ENCODE measurements around the gene SCYGR2. TPM values are rescaled to one million over a fixed set of nuclear protein-coding genes. Genes with fewer than 3 reads are reported as not detected.

The SCYGR2 gene
- total RNA-seq, 1 experiment from 2014 or later = not detected

DNA sequence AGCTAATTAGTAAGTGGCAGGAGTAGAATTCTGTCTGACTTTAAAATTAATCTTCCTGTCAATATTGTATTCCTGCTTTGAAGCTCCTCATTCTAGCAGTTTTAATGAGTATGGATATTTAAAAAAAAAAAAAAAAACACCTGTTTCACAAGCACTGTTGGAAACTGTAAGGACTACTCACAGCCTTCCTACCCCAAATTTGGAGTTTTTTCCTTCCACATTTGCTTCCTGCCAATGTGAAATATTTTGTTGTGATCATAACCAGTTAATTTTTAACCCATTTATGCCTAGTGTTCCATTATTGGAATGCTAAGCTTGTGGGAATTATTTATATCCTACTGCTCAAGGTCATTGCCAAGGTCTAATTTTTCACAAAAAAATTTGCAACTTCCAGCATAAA, 36.1 kb upstream of the SCYGR2 start:
- Mint-ChIP-seq H3K4me1 (peaks cover 12% of the 10 kb centered on the region), H3K9me3 (no peaks in the 10 kb centered on the region), H3K27me3 (ENCODE audit: low read depth) (no peaks in the 10 kb centered on the region), H3K36me3 (no peaks in the 10 kb centered on the region), H3K4me3 (no peak overlapping the region), H3K27ac (no peak overlapping the region)
- CTCF ChIA-PET = no interaction called here
- no peak for ATAC-seq
- DNase-seq (ENCODE audit: low spot score) = no peak
- TF ChIP-seq PRDM15 (CRISPR knock-in tag; IDR thresholded peaks at IDR 0.05) (no peak), ZMAT4 (CRISPR knock-in tag; IDR thresholded peaks at IDR 0.05) (no peak), ZNF671 (CRISPR knock-in tag; IDR thresholded peaks at IDR 0.05) (no peak), SMAD3 (CRISPR knock-in tag; IDR thresholded peaks at IDR 0.05; ENCODE audit: borderline replicate concordance) (no peak), ZNF512 (CRISPR knock-in tag; IDR thresholded peaks at IDR 0.05; ENCODE audit: borderline replicate concordance) (no peak)
- TF ChIP-seq, protein P1, sequence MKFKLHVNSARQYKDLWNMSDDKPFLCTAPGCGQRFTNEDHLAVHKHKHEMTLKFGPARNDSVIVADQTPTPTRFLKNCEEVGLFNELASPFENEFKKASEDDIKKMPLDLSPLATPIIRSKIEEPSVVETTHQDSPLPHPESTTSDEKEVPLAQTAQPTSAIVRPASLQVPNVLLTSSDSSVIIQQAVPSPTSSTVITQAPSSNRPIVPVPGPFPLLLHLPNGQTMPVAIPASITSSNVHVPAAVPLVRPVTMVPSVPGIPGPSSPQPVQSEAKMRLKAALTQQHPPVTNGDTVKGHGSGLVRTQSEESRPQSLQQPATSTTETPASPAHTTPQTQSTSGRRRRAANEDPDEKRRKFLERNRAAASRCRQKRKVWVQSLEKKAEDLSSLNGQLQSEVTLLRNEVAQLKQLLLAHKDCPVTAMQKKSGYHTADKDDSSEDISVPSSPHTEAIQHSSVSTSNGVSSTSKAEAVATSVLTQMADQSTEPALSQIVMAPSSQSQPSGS (CRISPR knock-in tag; IDR thresholded peaks at IDR 0.05; ENCODE audit: borderline replicate concordance, low read depth) = no peak
- TF ChIP-seq, protein P2, sequence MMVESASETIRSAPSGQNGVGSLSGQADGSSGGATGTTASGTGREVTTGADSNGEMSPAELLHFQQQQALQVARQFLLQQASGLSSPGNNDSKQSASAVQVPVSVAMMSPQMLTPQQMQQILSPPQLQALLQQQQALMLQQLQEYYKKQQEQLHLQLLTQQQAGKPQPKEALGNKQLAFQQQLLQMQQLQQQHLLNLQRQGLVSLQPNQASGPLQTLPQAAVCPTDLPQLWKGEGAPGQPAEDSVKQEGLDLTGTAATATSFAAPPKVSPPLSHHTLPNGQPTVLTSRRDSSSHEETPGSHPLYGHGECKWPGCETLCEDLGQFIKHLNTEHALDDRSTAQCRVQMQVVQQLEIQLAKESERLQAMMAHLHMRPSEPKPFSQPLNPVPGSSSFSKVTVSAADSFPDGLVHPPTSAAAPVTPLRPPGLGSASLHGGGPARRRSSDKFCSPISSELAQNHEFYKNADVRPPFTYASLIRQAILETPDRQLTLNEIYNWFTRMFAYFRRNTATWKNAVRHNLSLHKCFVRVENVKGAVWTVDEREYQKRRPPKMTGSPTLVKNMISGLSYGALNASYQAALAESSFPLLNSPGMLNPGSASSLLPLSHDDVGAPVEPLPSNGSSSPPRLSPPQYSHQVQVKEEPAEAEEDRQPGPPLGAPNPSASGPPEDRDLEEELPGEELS (CRISPR knock-in tag; IDR thresholded peaks at IDR 0.05) = no peak
- POLR2A ChIA-PET = no interaction called here

- no peak for TF ChIP-seq NR3C1 (CRISPR knock-in tag; conservative IDR thresholded peaks at IDR 0.05; ENCODE audit: low read depth)
- no peak for TF ChIP-seq RORB (CRISPR knock-in tag; IDR thresholded peaks at IDR 0.05)
- TF ChIP-seq, protein P3, sequence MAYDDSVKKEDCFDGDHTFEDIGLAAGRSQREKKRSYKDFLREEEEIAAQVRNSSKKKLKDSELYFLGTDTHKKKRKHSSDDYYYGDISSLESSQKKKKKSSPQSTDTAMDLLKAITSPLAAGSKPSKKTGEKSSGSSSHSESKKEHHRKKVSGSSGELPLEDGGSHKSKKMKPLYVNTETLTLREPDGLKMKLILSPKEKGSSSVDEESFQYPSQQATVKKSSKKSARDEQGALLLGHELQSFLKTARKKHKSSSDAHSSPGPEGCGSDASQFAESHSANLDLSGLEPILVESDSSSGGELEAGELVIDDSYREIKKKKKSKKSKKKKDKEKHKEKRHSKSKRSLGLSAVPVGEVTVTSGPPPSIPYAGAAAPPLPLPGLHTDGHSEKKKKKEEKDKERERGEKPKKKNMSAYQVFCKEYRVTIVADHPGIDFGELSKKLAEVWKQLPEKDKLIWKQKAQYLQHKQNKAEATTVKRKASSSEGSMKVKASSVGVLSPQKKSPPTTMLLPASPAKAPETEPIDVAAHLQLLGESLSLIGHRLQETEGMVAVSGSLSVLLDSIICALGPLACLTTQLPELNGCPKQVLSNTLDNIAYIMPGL (CRISPR knock-in tag; IDR thresholded peaks at IDR 0.05) = no peak
- no peak for TF ChIP-seq CBFB (CRISPR knock-in tag; IDR thresholded peaks at IDR 0.05; ENCODE audit: low read depth)
- TF ChIP-seq SOX15 (CRISPR knock-in tag; IDR thresholded peaks at IDR 0.05) = no peak
- TF ChIP-seq FOXK1 (CRISPR knock-in tag; IDR thresholded peaks at IDR 0.05) = no peak
- no peak for TF ChIP-seq ESRRA (CRISPR knock-in tag; IDR thresholded peaks at IDR 0.05; ENCODE audit: borderline replicate concordance)
- TF ChIP-seq ZNF423 (CRISPR knock-in tag; IDR thresholded peaks at IDR 0.05) = no peak
- no peak for TF ChIP-seq CREB1 (CRISPR knock-in tag; IDR thresholded peaks at IDR 0.05)
- TF ChIP-seq, protein P4, sequence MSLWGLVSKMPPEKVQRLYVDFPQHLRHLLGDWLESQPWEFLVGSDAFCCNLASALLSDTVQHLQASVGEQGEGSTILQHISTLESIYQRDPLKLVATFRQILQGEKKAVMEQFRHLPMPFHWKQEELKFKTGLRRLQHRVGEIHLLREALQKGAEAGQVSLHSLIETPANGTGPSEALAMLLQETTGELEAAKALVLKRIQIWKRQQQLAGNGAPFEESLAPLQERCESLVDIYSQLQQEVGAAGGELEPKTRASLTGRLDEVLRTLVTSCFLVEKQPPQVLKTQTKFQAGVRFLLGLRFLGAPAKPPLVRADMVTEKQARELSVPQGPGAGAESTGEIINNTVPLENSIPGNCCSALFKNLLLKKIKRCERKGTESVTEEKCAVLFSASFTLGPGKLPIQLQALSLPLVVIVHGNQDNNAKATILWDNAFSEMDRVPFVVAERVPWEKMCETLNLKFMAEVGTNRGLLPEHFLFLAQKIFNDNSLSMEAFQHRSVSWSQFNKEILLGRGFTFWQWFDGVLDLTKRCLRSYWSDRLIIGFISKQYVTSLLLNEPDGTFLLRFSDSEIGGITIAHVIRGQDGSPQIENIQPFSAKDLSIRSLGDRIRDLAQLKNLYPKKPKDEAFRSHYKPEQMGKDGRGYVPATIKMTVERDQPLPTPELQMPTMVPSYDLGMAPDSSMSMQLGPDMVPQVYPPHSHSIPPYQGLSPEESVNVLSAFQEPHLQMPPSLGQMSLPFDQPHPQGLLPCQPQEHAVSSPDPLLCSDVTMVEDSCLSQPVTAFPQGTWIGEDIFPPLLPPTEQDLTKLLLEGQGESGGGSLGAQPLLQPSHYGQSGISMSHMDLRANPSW (CRISPR knock-in tag; conservative IDR thresholded peaks at IDR 0.05; ENCODE audit: low read depth) = no peak
- no peak for TF ChIP-seq E2F1 (CRISPR knock-in tag; IDR thresholded peaks at IDR 0.05)
- no peaks in the 10 kb centered on the region for H3K36me3 Mint-ChIP-seq
- H3K4me1 Mint-ChIP-seq = peaks cover 15% of the 10 kb centered on the region
- ATAC-seq (no peak), DNase-seq (ENCODE audit: low spot score) (no peak)
- CTCF ChIA-PET = interaction anchor here (1.2 kb wide), 1 partner anchor 201 kb away, joined by 4 read pairs; no protein-coding TSS in a partner anchor
- POLR2A ChIA-PET = no interaction called here
- H3K27me3 Mint-ChIP-seq (ENCODE audit: low read depth) = no peaks in the 10 kb centered on the region
- H3K9me3 Mint-ChIP-seq = no peaks in the 10 kb centered on the region
- H3K27ac Mint-ChIP-seq = no peak overlapping the region
- H3K4me3 Mint-ChIP-seq = no peak overlapping the region
Observed at GRCh38 chr2:227565080-227565479, 33.6 kb upstream of the SCYGR2 start.

Data from WTC11 (cell line).